Sigmoid colon (tissue), 4 donors: ENCODE results near the gene CTSL.

Source experiments
- EP300 ChIP-seq, 4 donors: sonication (generic); formaldehyde crosslinking; IDR thresholded peaks; one replicate each; pipeline ENCODE4 v1.6.1; 2017; ENCODE audit warnings: antibody characterized with exemption in 4 of 4
- POLR2A ChIP-seq, 2 donors: fragments of 450-650 bp; IDR thresholded peaks; one replicate each; pipeline ENCODE4 v1.6.1; 2016; ENCODE audit warnings: antibody characterized with exemption in 2 of 2, mild to moderate bottlenecking in 2 of 2, moderate library complexity in 2 of 2
- POLR2AphosphoS5 ChIP-seq, 4 donors: sonication (generic); formaldehyde crosslinking; IDR thresholded peaks; one replicate each; pipeline ENCODE4 v1.6.1; 2017; ENCODE audit warnings: antibody characterized with exemption in 4 of 4
- TF ChIP-seq, protein P1 (sequence below), 4 experiments: fragments of 450-650 bp in 3 of 4; fragments of 200-600 bp in 1 of 4; IDR thresholded peaks; one replicate each; pipeline ENCODE4 v1.5.1; 2016 to 2019; ENCODE audit warnings: antibody characterized with exemption in 4 of 4, mild to moderate bottlenecking in 3 of 4, moderate library complexity in 2 of 4

DNA sequence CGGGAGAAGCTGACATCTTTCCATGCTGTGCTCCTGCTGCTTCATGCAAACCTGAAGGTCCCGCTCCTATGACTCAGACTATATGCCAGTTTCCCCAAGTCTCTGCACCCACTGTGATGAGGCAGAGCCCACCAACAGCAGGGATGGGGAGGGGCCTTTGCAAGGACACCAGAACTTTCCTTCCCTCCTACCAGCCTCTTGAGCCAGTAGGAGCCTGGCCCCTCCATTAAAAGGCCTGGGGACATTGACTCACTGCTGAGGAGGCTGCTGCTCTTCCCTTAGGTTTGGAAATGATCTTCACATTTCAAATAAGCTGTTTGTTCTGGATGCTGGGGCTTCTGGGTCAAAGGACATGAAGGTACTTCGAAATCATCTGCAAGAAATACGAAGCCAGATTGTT is 26.1 kb upstream of the CTSL start:
- TF ChIP-seq, protein P1, sequence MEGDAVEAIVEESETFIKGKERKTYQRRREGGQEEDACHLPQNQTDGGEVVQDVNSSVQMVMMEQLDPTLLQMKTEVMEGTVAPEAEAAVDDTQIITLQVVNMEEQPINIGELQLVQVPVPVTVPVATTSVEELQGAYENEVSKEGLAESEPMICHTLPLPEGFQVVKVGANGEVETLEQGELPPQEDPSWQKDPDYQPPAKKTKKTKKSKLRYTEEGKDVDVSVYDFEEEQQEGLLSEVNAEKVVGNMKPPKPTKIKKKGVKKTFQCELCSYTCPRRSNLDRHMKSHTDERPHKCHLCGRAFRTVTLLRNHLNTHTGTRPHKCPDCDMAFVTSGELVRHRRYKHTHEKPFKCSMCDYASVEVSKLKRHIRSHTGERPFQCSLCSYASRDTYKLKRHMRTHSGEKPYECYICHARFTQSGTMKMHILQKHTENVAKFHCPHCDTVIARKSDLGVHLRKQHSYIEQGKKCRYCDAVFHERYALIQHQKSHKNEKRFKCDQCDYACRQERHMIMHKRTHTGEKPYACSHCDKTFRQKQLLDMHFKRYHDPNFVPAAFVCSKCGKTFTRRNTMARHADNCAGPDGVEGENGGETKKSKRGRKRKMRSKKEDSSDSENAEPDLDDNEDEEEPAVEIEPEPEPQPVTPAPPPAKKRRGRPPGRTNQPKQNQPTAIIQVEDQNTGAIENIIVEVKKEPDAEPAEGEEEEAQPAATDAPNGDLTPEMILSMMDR (IDR thresholded peaks at IDR 0.05), result no peak
- TF ChIP-seq EP300 (IDR thresholded peaks at IDR 0.05) (no peak), POLR2A (IDR thresholded peaks at IDR 0.05) (no peak), POLR2AphosphoS5 (IDR thresholded peaks at IDR 0.05) (no peak)
